AG04450 (cell line): ENCODE results near the gene TMEM86B. TPM values are rescaled to one million over a fixed set of nuclear protein-coding genes. Genes with fewer than 3 reads are reported as not detected.

Experiments
- CTCF ChIA-PET: fragments of 300-600, 350-600 bp; formaldehyde crosslinking; extraction: SDS; loops from one replicate; lab custom pipeline; 2022; ENCODE audit warnings: antibody characterized with exemption, inconsistent platforms; lab: Charles Lee
- POLR2A ChIA-PET: fragments of 350-600 bp; formaldehyde crosslinking; extraction: SDS; loops from one replicate; lab custom pipeline; 2021; ENCODE audit warnings: antibody characterized with exemption, inconsistent platforms; lab: Yijun Ruan, JAX
- DNase-seq: peaks from one replicate; pipeline ENCODE4 v3.0.0-alpha.2; 2011; ENCODE audit warnings: low read depth, low spot score
- H3K27ac ChIP-seq: one replicate; pipeline ENCODE4 v1.5.1; 2012; ENCODE audit warnings: low read depth, low read length, control low read depth
- H3K27me3 ChIP-seq: one replicate; pipeline ENCODE4 v1.6.0; 2012; ENCODE audit warnings: low read length; ENCODE audit not compliant: control insufficient read depth, insufficient read depth
- H3K4me3 ChIP-seq: 2 replicates; pipeline ENCODE4 v1.5.1; 2011; ENCODE audit warnings: mild to moderate bottlenecking, low read depth, low read length, control low read depth
- H3K9me3 ChIP-seq: 2 replicates; pipeline ENCODE4 v1.5.1; 2012; ENCODE audit warnings: low read length; ENCODE audit not compliant: control insufficient read depth, insufficient read depth
- CTCF ChIP-seq: IDR thresholded peaks from 2 replicates; pipeline ENCODE4 v1.5.1; 2011; ENCODE audit warnings: low read depth, low read length, control low read depth, inconsistent platforms
- polyA plus RNA-seq: library from polyadenylated mRNA; depleted of rRNA; stranded (reverse); fragments of >200 nt; gene quantifications from 2 replicates; pipeline ENCODE4 v1.2.3, GENCODE V29; 2011

The TMEM86B gene
- polyA plus RNA-seq, 1 experiment = 0.87 TPM

- no peak overlapping the region for H3K27ac ChIP-seq
- TF ChIP-seq CTCF = no peak
- no peaks in the 10 kb centered on the region; the same call in 1 of the 2 replicates for H3K9me3 ChIP-seq
- POLR2A ChIA-PET = no interaction called here
- no peaks in the 10 kb centered on the region for H3K27me3 ChIP-seq
- CTCF ChIA-PET = no interaction called here
- DNase-seq = no peak
- no peak overlapping the region for H3K4me3 ChIP-seq
Observed at GRCh38 chr19:55253842-55254624, 25.5 kb upstream of the TMEM86B start.

- Histone ChIP-seq H3K27ac (no peak overlapping the region), H3K4me3 (no peak overlapping the region), H3K9me3 (no peaks in the 10 kb centered on the region; the same call in 1 of the 2 replicates), H3K27me3 (no peaks in the 10 kb centered on the region)
- ChIA-PET POLR2A (no interaction called here), CTCF (no interaction called here)
- TF ChIP-seq CTCF = no peak
- no peak for DNase-seq
Observed at GRCh38 chr19:55252760-55253663, 24.4 kb upstream of the TMEM86B start.

GRCh38 chr19:55251341-55252081 lies 22.9 kb upstream of the TMEM86B start:
- DNase-seq = no peak
- TF ChIP-seq CTCF = no peak
- Histone ChIP-seq H3K27ac (no peak overlapping the region), H3K9me3 (no peaks in the 10 kb centered on the region), H3K27me3 (no peaks in the 10 kb centered on the region), H3K4me3 (no peak overlapping the region)
- ChIA-PET POLR2A (no interaction called here), CTCF (interaction anchor here (1.0 kb wide), 1 partner anchor 216 kb away, joined by 3 read pairs; no protein-coding TSS in a partner anchor)

GRCh38 chr19:55250262-55251036 lies 21.9 kb upstream of the TMEM86B start:
- H3K27me3 ChIP-seq = no peaks in the 10 kb centered on the region
- no peak overlapping the region for H3K27ac ChIP-seq
- no peak for DNase-seq
- TF ChIP-seq CTCF = no peak
- no peaks in the 10 kb centered on the region for H3K9me3 ChIP-seq
- CTCF ChIA-PET = no interaction called here
- POLR2A ChIA-PET = no interaction called here
- H3K4me3 ChIP-seq = no peak overlapping the region
